Neural crest cell (in vitro differentiated cells): ENCODE results near the gene SND1. TPM values are rescaled to one million over a fixed set of nuclear protein-coding genes. Genes with fewer than 3 reads are reported as not detected.

Experiments
- DNase-seq: peaks from one replicate; pipeline ENCODE4 v3.0.0; 2021; ENCODE audit warnings: low read depth, mixed read lengths, low spot score
- H3K27ac Mint-ChIP-seq: one replicate; pipeline ENCODE4 v1.8.0; 2021; ENCODE audit warnings: mild to moderate bottlenecking, mixed read lengths; ENCODE audit not compliant: unreplicated experiment
- H3K27me3 Mint-ChIP-seq: 2 replicates; pipeline ENCODE4 v1.8.0; 2021; ENCODE audit warnings: low read depth, mild to moderate bottlenecking, mixed read lengths
- H3K36me3 Mint-ChIP-seq: 2 replicates; pipeline ENCODE4 v1.8.0; 2021; ENCODE audit warnings: low read depth, mild to moderate bottlenecking, mixed read lengths
- H3K4me1 Mint-ChIP-seq: 2 replicates; pipeline ENCODE4 v1.8.0; 2021; ENCODE audit warnings: mixed read lengths
- H3K4me3 Mint-ChIP-seq: one replicate; pipeline ENCODE4 v1.8.0; 2021; ENCODE audit warnings: mild to moderate bottlenecking, mixed read lengths
- H3K9me3 Mint-ChIP-seq: 2 replicates; pipeline ENCODE4 v1.8.0; 2021; ENCODE audit warnings: mixed read lengths
- total RNA-seq: library from RNA; stranded (reverse); gene quantifications from 2 replicates; pipeline ENCODE4 v1.2.1, GENCODE V29; 2021
- TF ChIP-seq, protein P1 (sequence below): fragments of 200-600 bp; sonication (generic); conservative IDR thresholded peaks from 2 replicates; pipeline ENCODE4 v1.5.0; 2021; ENCODE audit warnings: antibody characterized with exemption, mild to moderate bottlenecking

SND1 gene
- total RNA-seq, 1 donor from 2014 or later: 184 TPM

DNA sequence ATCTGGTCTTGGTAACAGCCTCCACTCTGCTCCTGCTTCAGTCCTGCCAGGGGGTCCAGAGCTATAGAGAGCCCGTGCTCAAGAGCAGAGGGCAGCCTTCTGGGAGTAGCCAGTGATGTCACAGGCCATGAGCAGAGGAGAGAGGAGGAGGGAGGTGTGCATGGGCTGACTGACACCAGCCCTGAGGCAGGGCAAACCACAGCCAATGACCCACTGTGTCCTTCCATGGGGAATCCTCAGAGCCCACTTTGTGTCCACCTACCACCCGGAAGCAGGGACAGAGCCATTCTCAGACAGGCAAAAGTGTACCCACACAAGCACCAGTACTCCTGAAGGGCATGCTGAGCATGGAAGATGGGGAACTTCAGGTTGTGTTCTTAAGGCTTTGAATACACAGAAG lies 34.0 kb upstream of the SND1 start, which contains the start of gene PAX4:
TSS of gene PAX4 (minus strand) at position 101 of the 400 bp plus-strand sequence. CDS start 2,214 bp downstream, outside the sequence.
- H3K27ac Mint-ChIP-seq: no peak within 1 kb of the TSS
- H3K4me1 Mint-ChIP-seq: no peaks in the 10 kb centered on the region
- no peak for DNase-seq
- no peaks in the 10 kb centered on the region for H3K36me3 Mint-ChIP-seq
- no peaks in the 10 kb centered on the region for H3K9me3 Mint-ChIP-seq
- H3K27me3 Mint-ChIP-seq: peaks cover 88% of the 10 kb centered on the region
- H3K4me3 Mint-ChIP-seq: no peak within 1 kb of the TSS
- TF ChIP-seq, protein P1, sequence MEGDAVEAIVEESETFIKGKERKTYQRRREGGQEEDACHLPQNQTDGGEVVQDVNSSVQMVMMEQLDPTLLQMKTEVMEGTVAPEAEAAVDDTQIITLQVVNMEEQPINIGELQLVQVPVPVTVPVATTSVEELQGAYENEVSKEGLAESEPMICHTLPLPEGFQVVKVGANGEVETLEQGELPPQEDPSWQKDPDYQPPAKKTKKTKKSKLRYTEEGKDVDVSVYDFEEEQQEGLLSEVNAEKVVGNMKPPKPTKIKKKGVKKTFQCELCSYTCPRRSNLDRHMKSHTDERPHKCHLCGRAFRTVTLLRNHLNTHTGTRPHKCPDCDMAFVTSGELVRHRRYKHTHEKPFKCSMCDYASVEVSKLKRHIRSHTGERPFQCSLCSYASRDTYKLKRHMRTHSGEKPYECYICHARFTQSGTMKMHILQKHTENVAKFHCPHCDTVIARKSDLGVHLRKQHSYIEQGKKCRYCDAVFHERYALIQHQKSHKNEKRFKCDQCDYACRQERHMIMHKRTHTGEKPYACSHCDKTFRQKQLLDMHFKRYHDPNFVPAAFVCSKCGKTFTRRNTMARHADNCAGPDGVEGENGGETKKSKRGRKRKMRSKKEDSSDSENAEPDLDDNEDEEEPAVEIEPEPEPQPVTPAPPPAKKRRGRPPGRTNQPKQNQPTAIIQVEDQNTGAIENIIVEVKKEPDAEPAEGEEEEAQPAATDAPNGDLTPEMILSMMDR: no peak

DNA sequence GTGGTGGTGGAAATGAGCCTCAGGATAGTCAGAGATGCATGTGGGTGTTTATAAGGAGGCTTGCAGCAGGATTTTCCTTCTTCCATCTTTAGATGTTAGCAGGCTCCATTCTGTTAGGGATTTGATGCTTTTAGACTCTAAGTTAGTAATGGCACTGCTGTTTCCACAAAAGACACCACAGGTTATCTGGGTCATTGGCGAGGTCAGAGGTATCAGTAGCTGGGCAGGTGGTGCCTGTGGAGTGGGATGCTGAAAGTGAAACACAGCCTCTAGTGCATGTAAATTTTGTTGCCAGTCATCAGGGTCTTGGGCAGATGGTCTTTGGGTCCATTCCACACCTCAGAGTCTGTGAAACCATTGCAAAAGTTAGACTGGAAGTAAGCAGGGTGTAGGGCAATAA lies 33.2 kb upstream of the SND1 start:
- no peaks in the 10 kb centered on the region for H3K36me3 Mint-ChIP-seq
- H3K4me1 Mint-ChIP-seq: no peaks in the 10 kb centered on the region
- H3K4me3 Mint-ChIP-seq: no peak overlapping the region
- no peaks in the 10 kb centered on the region for H3K9me3 Mint-ChIP-seq
- TF ChIP-seq, protein P1: no peak
- DNase-seq: no peak
- H3K27ac Mint-ChIP-seq: no peak overlapping the region
- peaks cover 93% of the 10 kb centered on the region for H3K27me3 Mint-ChIP-seq

DNA sequence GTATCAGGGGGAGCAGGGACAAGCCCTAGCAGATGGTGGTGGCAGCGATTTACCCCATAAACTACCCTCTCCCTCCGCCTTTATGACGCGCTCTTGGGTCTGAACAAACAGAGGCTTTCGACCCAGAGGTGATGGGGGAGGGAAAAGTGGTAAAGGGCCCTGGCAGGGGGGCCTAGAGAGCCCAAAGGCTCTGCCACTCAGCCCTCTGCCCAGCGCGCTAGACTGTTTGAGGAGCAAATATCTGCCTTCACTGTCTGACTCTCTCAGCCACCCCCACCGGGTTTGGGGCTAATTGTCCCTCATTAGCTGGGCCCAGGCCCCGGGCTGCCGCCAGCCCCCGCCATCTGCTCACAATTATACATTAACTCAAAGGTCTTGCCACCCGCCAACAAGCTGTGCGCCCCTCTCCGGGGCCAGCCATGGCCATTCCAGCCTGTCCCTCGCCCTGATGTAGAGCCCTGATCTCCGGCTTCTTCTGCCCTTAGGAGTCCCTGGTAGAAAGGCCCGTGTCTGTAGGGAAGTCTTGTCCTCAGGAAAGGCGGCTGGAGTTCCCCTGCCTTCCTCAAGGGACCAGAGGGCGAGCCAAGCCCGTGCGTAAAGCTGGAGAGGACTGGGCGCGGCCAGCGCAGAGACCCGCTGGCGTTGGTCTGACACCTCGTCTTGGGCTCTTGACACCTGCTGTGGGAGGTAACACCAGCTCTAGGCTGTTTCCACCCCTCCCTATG lies 32.2 kb upstream of the SND1 start:
- Mint-ChIP-seq H3K9me3 (no peaks in the 10 kb centered on the region), H3K27me3 (peaks cover 93% of the 10 kb centered on the region), H3K4me3 (no peak overlapping the region), H3K4me1 (no peaks in the 10 kb centered on the region), H3K36me3 (no peaks in the 10 kb centered on the region), H3K27ac (no peak overlapping the region)
- TF ChIP-seq, protein P1: no peak
- DNase-seq: no peak

DNA sequence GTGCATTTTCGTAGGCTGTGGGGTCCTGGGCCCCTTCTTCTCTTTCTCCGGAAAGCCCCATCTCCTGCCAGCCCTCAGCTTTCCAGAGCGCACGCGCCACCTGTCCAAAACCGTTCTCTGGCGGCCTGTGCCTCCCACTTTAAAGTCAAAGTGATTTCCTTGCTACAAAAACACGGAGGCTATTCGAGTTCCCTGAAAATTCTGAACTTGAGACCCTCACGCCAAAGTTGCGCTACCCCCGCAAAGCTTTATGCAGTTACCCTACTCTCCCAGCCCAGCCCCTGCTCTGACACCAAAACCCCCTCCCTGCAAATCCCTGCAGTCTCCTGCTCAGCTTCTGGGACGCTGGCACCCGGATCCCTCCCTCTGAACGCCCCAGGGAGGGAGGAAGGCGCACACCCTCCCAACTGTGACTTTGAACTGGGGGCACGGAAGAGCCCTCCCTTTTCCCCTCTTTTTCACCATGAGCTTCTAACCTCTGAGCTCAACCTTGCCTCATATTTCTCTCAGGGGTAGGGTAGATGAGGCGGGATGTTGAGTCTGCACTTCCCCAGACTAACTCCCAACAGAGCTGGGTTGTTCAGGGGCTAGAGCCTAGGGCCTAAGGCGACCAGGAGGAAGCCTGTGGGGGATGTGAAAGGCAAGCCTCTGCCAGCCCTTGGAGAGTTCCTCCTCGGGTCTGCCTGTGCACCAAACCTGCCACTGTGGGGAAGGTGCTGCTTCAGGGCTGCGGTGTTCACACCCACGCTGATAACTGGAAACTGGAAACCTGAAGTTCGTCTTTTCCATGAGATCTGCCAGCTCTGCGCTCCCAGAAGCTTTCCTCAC lies 31.4 kb upstream of the SND1 start:
- no peaks in the 10 kb centered on the region for H3K4me1 Mint-ChIP-seq
- DNase-seq: no peak
- H3K4me3 Mint-ChIP-seq: no peak overlapping the region
- H3K27me3 Mint-ChIP-seq: peaks cover 91% of the 10 kb centered on the region
- H3K9me3 Mint-ChIP-seq: no peaks in the 10 kb centered on the region
- TF ChIP-seq, protein P1: no peak
- H3K36me3 Mint-ChIP-seq: no peaks in the 10 kb centered on the region
- H3K27ac Mint-ChIP-seq: no peak overlapping the region

DNA sequence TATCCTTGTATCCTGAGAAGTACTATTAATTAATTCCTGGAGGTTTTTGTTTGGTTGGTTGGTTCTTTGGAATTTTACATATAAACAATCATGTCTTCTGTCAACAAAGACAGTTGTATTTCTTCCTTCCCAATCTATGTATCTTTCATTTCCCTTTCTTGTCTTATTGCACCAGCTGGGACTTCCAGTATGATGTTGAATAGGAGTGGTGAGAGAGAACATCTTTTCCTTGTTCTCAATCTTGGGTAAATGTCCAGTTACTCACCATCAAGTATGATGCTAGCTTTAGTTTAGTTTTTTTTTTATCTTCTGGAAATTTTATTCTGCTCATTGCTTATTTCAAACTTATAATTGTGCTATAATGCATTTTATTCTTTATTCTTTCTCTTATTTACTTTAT lies 26.7 kb upstream of the SND1 start:
- Mint-ChIP-seq H3K4me1 (no peaks in the 10 kb centered on the region), H3K36me3 (no peaks in the 10 kb centered on the region), H3K27ac (no peak overlapping the region), H3K4me3 (no peak overlapping the region), H3K27me3 (peaks cover 51% of the 10 kb centered on the region), H3K9me3 (no peaks in the 10 kb centered on the region)
- TF ChIP-seq, protein P1: no peak
- DNase-seq: no peak
